ENCODE data around the gene PAK1IP1. TPM values are rescaled to one million over a fixed set of nuclear protein-coding genes. Genes with fewer than 3 reads are reported as not detected.
A peak's percentile ranks its signal among the peaks of the same experiment; 100 is the strongest.

Gene PAK1IP1
- total RNA-seq, 2 experiments from 2014 or later, result 13.4 to 15.1 TPM

GRCh38 chr6:10681795-10682194 lies 13.0 kb upstream of the PAK1IP1 start:
- CTCF ChIA-PET, result no interaction called here
- DNase-seq, result no peak
- Mint-ChIP-seq H3K9me3 (peaks cover 7% of the 10 kb centered on the region), H3K4me3 (no peak overlapping the region), H3K27me3 (peaks cover 9% of the 10 kb centered on the region), H3K4me1 (peaks cover 30% of the 10 kb centered on the region), H3K36me3 (ENCODE audit: low read depth) (no peaks in the 10 kb centered on the region), H3K27ac (peak overlapping the region; percentile 29)
- POLR2A ChIA-PET, result no interaction called here

GRCh38 chr6:10682355-10682988 lies 12.3 kb upstream of the PAK1IP1 start:
- Mint-ChIP-seq H3K27me3 (peaks cover 13% of the 10 kb centered on the region), H3K27ac (no peak overlapping the region), H3K36me3 (ENCODE audit: low read depth) (no peaks in the 10 kb centered on the region), H3K4me1 (peaks cover 30% of the 10 kb centered on the region), H3K9me3 (peaks cover 7% of the 10 kb centered on the region), H3K4me3 (no peak overlapping the region)
- CTCF ChIA-PET, result no interaction called here
- DNase-seq, result no peak
- POLR2A ChIA-PET, result no interaction called here

- CTCF ChIA-PET, result no interaction called here
- Mint-ChIP-seq H3K36me3 (ENCODE audit: low read depth) (no peaks in the 10 kb centered on the region), H3K4me3 (no peak overlapping the region), H3K27ac (no peak overlapping the region), H3K9me3 (peaks cover 7% of the 10 kb centered on the region), H3K27me3 (peaks cover 14% of the 10 kb centered on the region), H3K4me1 (peaks cover 30% of the 10 kb centered on the region)
- no peak for DNase-seq
- POLR2A ChIA-PET, result no interaction called here
Measured at GRCh38 chr6:10684618-10685017, 10.2 kb upstream of the PAK1IP1 start.

- no peak overlapping the region for H3K27ac Mint-ChIP-seq
- peaks cover 12% of the 10 kb centered on the region for H3K27me3 Mint-ChIP-seq
- H3K4me3 Mint-ChIP-seq, result no peak overlapping the region
- H3K9me3 Mint-ChIP-seq, result peaks cover 7% of the 10 kb centered on the region
- CTCF ChIA-PET, result no interaction called here
- peaks cover 30% of the 10 kb centered on the region for H3K4me1 Mint-ChIP-seq
- POLR2A ChIA-PET, result interaction anchor here (0.5 kb wide), 1 partner anchor 137 kb away, joined by 7 read pairs; no protein-coding TSS in a partner anchor
- no peaks in the 10 kb centered on the region for H3K36me3 Mint-ChIP-seq (ENCODE audit: low read depth)
- DNase-seq, result no peak
Measured at GRCh38 chr6:10685092-10685915, 9.5 kb upstream of the PAK1IP1 start.

- no peaks in the 10 kb centered on the region for H3K36me3 Mint-ChIP-seq (ENCODE audit: low read depth)
- H3K27ac Mint-ChIP-seq, result no peak overlapping the region
- peaks cover 12% of the 10 kb centered on the region for H3K27me3 Mint-ChIP-seq
- POLR2A ChIA-PET, result no interaction called here
- DNase-seq, result no peak
- CTCF ChIA-PET, result no interaction called here
- H3K9me3 Mint-ChIP-seq, result peaks cover 5% of the 10 kb centered on the region
- H3K4me3 Mint-ChIP-seq, result no peak overlapping the region
- H3K4me1 Mint-ChIP-seq, result peaks cover 30% of the 10 kb centered on the region
Measured at GRCh38 chr6:10686901-10687300, 7.9 kb upstream of the PAK1IP1 start.

- Mint-ChIP-seq H3K4me3 (no peak overlapping the region), H3K36me3 (ENCODE audit: low read depth) (no peaks in the 10 kb centered on the region)
- CTCF ChIA-PET, result interaction anchor here (0.6 kb wide), 1 partner anchor 20 kb away, joined by 3 read pairs; no protein-coding TSS in a partner anchor
Measured at GRCh38 chr6:10687582-10687981, 7.2 kb upstream of the PAK1IP1 start.

GRCh38 chr6:10690651-10691445 lies 3.9 kb upstream of the PAK1IP1 start:
- Mint-ChIP-seq H3K4me3 (no peak overlapping the region), H3K36me3 (ENCODE audit: low read depth) (peaks cover 6% of the 10 kb centered on the region), H3K9me3 (no peaks in the 10 kb centered on the region), H3K27me3 (peaks cover 10% of the 10 kb centered on the region), H3K27ac (no peak overlapping the region), H3K4me1 (peaks cover 22% of the 10 kb centered on the region)
- CTCF ChIA-PET, result interaction anchor here (0.6 kb wide), 1 partner anchor 549 kb away, joined by 3 read pairs; no protein-coding TSS in a partner anchor
- POLR2A ChIA-PET, result no interaction called here
- no peak for DNase-seq

More at GRCh38 chr6:10687582-10687981, 7.2 kb upstream of the PAK1IP1 start:
- DNase-seq, result no peak
- H3K27me3 Mint-ChIP-seq, result peaks cover 12% of the 10 kb centered on the region
- no peak overlapping the region for H3K27ac Mint-ChIP-seq
- POLR2A ChIA-PET, result no interaction called here
- no peaks in the 10 kb centered on the region for H3K9me3 Mint-ChIP-seq
- peaks cover 27% of the 10 kb centered on the region for H3K4me1 Mint-ChIP-seq

GRCh38 chr6:10692965-10693538 lies 1.7 kb upstream of the PAK1IP1 start:
- no peaks in the 10 kb centered on the region for H3K27me3 Mint-ChIP-seq
- H3K4me1 Mint-ChIP-seq, result peaks cover 36% of the 10 kb centered on the region
- peak overlapping the region; percentile 100 for H3K27ac Mint-ChIP-seq
- ChIA-PET CTCF (no interaction called here), POLR2A (no interaction called here)
- peak overlapping the region; percentile 91 for H3K4me3 Mint-ChIP-seq
- DNase-seq, result no peak
- H3K9me3 Mint-ChIP-seq, result no peaks in the 10 kb centered on the region
- H3K36me3 Mint-ChIP-seq (ENCODE audit: low read depth), result peaks cover 14% of the 10 kb centered on the region

GRCh38 chr6:10695086-10695657 lies 400 bp downstream of the PAK1IP1 start:
- H3K9me3 Mint-ChIP-seq, result no peaks in the 10 kb centered on the region
- peaks cover 44% of the 10 kb centered on the region for H3K4me1 Mint-ChIP-seq
- no peaks in the 10 kb centered on the region for H3K27me3 Mint-ChIP-seq
- H3K36me3 Mint-ChIP-seq (ENCODE audit: low read depth), result peaks cover 33% of the 10 kb centered on the region
- DNase-seq, result no peak
- peak overlapping the region; percentile 91 for H3K4me3 Mint-ChIP-seq
- CTCF ChIA-PET, result interaction anchor here (0.5 to 2.0 kb wide), 10 partner anchors 11 to 204 kb away, joined by 3 to 16 read pairs (median 4); partner anchors contain the start of gene TMEM14C
- peak overlapping the region; percentile 100 for H3K27ac Mint-ChIP-seq
- POLR2A ChIA-PET, result interaction anchor here (0.8 to 1.0 kb wide), 3 partner anchors 25 to 53 kb away, joined by 3 to 5 read pairs (median 4); partner anchors contain the start of gene TMEM14B

- Mint-ChIP-seq H3K27ac (peak overlapping the region; percentile 62), H3K9me3 (no peaks in the 10 kb centered on the region)
- POLR2A ChIA-PET, result no interaction called here
Measured at GRCh38 chr6:10696655-10697054, 1.9 kb downstream of the PAK1IP1 start.

GRCh38 chr6:10713962-10714361 lies 19.2 kb downstream of the PAK1IP1 start:
- H3K4me1 Mint-ChIP-seq, result peaks cover 24% of the 10 kb centered on the region
- ChIA-PET CTCF (no interaction called here), POLR2A (no interaction called here)
- peaks cover 13% of the 10 kb centered on the region for H3K9me3 Mint-ChIP-seq
- H3K27ac Mint-ChIP-seq, result peak overlapping the region; percentile 28
- H3K4me3 Mint-ChIP-seq, result no peak overlapping the region
- peaks cover 29% of the 10 kb centered on the region for H3K36me3 Mint-ChIP-seq (ENCODE audit: low read depth)
- no peak for DNase-seq
- no peaks in the 10 kb centered on the region for H3K27me3 Mint-ChIP-seq

More at GRCh38 chr6:10696655-10697054, 1.9 kb downstream of the PAK1IP1 start:
- CTCF ChIA-PET, result no interaction called here
- Mint-ChIP-seq H3K4me1 (peaks cover 46% of the 10 kb centered on the region), H3K27me3 (no peaks in the 10 kb centered on the region), H3K36me3 (ENCODE audit: low read depth) (peaks cover 44% of the 10 kb centered on the region), H3K4me3 (peak overlapping the region; percentile 91)
- DNase-seq, result no peak

GRCh38 chr6:10719296-10719963 lies 24.7 kb downstream of the PAK1IP1 start:
- Mint-ChIP-seq H3K4me1 (peaks cover 59% of the 10 kb centered on the region), H3K36me3 (ENCODE audit: low read depth) (peaks cover 30% of the 10 kb centered on the region), H3K27me3 (no peaks in the 10 kb centered on the region), H3K27ac (peak overlapping the region; percentile 97), H3K4me3 (peak overlapping the region; percentile 95), H3K9me3 (peaks cover 21% of the 10 kb centered on the region)
- ChIA-PET POLR2A (no interaction called here), CTCF (interaction anchor here (0.8 to 2.4 kb wide), 4 partner anchors 17 to 29 kb away, joined by 3 to 16 read pairs (median 6); partner anchors contain the start of genes C6orf52 and PAK1IP1)
- peak; percentile 75 for DNase-seq

Measured in activated CD4-positive, alpha-beta T cell treated with anti-CD3 and anti-CD28 coated beads, Interleukin-2, amount 10 ng/mL, durations not matched to agents 7 days and 5 days (primary cell).